GM19238 (cell line): ENCODE measurements around the gene WDR20.

Experiments used
- DNase-seq: peaks from one replicate; pipeline ENCODE4 v3.0.0; 2011; ENCODE audit warnings: low spot score; ENCODE audit not compliant: insufficient read length

Gene WDR20

DNA sequence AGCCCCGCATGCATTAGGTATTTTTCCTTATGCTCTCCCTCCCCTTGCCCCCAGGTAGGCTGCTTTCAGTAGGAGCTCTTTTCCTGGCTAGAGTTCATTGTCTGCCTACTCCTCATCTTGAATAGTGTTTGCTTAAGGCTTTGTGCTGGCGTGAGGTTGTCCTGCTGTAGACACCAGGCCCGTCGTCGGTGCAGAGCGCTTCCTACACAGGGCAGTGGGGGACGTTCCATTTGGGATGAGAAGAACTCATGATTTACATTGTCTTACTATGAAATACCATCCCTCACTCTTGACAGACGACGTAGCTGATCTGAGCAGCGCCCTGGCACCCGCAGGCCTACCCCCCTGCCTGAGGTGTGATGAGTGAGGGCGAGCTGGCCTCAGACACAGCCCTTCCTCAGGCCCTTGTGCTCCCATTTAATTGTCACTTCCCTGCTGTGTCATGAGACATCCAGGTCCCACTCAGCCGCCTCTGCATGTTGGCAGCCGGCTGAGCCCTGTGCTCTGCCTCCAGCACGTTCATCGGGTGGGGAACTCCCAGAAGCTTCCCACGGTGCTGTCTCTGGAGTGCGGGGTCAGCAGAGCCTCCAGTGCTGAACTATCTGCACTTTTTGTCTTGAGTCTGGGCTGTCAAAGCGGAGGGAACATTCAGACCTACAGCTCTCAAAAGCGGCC is 76.0 kb downstream of the WDR20 start:
- DNase-seq: no peak

DNA sequence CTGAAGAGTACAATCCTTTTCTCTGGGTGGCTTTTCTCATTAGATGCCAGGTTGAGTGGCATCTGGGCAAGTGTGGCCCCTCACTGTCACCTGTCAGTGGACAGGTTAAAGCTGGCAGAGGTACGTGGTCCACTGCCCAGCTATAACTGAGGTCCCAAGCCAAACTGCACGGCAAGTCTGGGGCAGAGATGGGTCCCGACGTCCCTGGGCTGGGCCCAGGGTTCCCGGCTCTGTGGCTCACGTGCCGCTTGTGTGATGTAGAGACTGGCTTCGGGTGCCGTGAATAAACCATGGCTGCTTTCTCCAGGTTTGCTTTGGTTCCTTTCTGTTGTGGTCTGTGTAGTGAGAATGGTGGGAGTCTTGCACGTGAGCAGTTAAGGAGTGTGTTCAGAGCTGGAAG is 77.7 kb downstream of the WDR20 start:
- no peak for DNase-seq

- DNase-seq: no peak
Observed at GRCh38 chr14:102217987-102218421, 78.3 kb downstream of the WDR20 start.

GRCh38 chr14:102218688-102219087 is 79.0 kb downstream of the WDR20 start:
- no peak for DNase-seq

DNA sequence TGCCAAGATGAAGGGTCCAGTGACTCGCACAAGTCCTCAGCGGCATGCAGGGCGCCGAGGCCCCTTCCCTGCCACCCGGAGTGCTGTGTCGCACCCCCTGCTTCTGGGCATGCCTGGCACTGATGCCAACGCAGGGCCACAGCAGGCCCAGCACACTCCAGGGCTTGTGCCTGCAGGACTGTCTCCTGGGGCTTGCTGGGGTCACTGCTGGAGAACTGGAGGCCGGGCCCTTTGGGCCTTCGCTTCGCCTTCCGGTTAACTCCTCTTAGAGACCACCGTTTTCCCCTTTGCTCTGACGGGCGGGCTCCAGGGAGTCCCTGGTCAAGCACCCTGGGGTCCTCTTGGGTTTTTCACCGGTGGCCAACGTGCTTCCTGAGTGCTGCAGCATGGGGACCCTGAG is 79.6 kb downstream of the WDR20 start:
- no peak for DNase-seq

- DNase-seq: peak; percentile 73
Observed at GRCh38 chr14:102220031-102220430, 80.3 kb downstream of the WDR20 start.

DNA sequence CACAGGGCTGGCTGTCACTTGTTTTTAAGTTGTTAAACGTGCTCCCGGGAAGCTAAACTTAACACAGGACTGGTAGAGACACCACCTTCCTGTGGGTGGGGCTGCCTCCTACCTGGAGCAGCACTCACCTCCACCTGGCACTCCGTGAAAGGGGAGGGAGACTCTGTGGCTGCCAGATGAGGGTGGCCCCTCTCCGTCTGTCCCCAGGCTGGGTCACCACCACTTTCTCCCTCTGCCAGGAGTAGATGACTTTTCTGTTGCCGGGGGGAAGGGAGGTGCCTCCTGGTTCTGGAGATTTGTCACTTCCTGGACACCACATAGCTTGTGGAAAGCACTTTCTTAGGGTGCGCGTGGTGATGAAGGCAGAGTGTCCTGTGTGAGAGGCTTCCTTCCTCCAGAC is 81.3 kb downstream of the WDR20 start:
- no peak for DNase-seq

DNA sequence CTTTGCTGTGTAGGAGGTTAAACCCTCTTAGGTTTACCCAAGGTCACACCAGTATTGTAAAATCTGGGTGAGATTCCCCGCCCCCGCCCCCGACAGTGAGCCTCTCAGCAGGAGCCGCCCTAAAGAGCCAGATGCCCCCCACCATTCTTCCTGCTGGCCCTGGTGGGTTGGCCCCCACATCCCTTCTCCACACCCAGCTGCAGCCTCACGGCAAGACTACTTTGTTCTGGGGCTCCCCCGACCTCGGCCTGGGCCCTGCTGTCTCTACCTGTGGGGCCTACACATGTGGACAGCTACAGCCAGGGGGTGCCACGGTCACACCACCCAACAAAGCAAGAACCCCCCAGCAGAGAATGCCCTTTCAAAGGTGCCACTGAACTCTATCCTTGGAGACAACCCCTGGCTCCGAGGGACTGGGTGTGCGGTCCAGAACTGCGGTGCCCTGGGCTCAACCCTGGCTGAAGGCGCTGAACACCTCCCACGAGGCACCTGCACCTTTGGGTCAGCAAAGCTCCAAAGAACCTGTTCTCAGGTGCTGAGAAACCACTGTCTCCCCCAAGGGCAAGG is 82.4 kb downstream of the WDR20 start:
- DNase-seq: no peak

DNA sequence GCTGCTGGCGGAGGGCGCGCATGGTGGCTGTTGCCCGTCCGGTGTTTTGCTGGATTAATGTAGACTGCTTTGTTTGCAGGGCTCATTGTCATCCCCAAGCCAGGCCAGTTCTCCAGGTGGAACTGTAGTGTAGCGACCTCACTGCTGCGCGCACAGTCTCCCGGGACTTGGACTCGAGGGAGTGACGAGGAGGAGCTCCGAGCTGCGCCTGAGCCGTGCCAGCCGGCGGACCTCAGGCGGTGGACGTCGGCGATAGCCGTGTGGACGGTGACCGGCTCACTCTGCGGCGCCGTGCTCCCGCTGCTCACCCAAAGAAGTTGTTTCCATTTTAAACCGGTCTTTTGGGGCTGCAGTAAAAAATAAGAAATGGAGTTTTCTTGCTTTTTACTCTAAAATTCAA is 83.1 kb downstream of the WDR20 start:
- DNase-seq: no peak

DNA sequence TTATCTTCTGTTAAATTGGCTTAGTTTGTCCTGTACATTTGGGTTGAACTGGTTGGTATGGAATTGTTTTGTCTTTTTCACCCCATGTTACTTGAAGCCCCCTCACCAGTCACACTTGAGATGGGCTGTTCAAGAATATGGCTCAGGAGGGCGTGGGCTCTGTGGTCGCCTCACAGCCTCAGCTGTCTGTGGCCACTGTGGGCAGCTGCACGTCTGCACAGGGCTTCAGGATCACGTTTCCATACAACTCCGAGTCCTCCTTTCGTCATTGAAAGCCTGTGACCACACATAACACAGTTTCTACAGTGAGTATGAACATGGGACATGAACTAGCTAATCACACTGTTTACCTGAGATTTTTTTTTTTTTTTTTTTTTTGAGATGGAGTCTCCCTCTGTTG is 84.0 kb downstream of the WDR20 start:
- no peak for DNase-seq

DNA sequence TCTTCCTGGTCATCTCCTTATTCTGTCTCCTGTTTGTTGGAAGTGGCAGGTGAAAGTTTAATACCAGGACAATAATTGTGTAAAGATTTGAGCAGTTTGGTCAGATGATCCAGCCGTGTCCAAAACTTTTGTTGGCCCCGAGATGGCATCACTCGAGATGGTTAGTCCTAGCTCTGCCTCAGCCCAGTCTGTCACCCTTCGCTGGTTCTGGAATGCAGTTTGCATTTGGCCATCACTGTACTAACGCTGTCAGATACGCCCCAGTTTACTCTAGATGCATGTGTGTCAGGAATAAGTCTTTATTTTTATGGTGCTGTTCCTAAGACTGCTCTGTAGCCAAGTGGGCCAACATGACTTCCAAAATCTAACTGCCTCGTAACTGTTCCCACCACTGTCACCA is 85.7 kb downstream of the WDR20 start:
- DNase-seq: no peak

DNA sequence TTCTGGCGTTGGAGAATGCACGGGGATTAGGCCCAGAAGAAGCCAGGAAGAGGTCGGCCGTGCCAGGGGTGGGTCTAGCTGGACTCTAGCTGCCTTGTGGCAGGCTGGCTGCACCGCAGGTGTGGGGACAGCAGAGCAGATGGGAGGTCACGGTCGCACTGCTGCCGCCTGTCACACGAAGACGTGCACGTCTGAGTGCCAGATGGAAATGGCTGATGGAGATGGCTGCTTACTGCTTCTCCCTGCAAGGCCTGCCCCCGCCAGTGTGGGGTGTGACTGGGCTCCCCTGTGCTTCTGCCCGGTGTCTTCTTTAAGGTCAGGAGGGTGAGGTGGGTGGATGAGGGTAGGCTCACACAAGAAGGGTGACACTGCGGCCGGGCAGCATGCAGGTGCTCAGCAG is 86.2 kb downstream of the WDR20 start:
- no peak for DNase-seq

DNA sequence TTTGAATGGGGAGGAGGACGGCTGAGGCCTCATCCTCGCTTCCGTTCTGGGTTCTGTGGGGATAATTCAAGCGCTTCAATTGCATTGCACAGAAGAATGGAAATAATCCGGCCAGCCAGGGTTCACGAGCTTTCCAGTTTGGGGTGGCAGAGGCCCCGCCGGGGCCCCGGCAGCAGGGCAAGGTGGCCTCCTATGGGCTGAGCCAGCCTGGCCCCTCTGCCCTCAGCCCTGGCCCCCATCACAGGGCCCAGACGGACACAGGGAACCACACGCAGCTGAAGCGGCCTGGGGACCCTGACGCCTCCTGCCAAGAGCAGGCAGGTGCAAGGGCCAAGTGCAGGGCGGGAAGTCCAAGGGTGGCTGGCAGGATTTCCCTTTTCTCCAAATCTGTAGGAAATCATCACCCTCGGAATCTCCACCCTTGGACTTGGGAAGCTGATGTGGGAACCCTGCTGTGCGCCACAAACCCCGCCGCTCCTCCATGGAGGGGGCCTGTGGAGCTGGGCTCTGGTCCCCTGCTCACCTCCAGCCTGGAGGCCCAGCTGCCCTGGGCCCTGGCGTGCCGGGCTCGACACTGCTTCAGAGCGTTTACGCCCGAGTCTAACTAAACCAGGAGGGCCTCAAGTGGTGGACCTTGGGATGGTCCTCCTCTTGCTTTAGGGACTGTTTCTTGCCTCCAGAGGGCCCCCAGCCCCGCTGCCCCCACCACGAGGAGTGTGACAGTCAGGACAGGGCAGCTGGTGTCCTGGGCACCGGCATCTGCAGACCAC is 86.8 kb downstream of the WDR20 start:
- DNase-seq: no peak

- no peak for DNase-seq
Observed at GRCh38 chr14:102227184-102227964, 87.7 kb downstream of the WDR20 start.

DNA sequence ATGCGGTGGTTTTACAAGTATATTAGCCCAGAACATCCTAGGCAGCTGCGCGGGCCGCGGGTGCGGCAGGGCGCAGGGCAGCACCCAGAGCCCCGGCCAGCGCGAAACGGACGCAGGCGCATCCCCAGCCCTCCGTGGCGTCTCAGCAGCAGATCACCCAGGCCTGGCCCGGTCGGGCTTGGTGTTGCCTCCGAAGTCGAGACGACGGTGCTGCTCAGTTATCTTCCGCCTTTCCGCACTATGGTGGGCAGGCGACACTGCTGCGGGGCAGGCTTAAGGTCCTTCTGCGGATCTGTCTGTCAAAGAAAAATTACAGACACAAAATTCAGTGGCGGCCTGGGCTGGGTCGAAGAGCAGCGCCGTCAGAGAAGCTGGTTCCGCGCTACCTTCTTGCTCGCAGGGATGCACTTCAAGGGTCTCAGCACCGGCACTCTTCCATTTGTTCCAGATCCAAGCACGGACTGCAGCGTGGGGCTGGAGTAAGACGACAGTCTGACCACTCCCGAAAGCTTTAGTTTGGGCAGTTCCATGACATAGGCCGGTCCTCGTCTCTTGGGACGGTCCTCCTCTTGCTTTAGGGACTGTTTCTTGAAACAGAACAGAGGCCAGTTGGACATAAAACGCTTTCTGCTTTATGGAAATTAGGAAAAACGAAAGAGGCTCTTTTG is 89.5 kb downstream of the WDR20 start:
- DNase-seq: no peak

GRCh38 chr14:102229739-102230092 is 90.0 kb downstream of the WDR20 start:
- DNase-seq: no peak

DNA sequence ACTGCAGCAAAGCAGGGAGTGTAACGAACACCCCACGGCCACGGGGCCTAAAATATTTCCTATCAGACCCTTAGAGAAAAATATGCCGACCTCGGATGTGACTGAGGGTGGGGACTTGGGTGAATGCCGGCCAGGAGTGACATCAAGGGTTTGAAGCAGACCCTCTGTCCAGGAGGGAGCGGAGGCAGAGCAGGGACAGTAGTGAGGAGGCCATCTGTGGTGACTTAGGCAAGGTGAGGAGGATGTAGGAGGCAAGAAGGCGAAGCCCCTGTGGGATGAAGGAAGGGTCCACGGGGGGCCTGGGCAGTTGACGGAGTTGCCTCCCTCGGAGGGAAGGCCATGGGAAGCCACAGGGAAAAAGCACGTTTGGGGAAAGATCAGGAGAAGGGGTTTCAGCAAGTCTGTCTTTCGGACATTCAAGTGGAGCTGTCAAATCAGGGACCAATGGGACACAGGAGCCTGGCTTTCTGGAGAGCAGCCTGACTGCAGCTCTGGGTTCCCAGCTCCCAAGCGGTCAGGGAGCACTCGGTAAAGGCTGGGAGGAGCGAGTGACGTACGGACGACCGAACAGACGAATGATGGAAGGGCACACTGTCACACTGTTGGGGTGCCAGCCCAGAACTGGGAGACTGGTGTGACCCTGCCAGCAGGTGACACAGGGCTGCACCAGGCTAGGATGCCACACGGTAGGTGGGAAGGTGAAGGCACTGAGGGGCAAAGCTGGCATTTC is 90.9 kb downstream of the WDR20 start:
- no peak for DNase-seq

DNA sequence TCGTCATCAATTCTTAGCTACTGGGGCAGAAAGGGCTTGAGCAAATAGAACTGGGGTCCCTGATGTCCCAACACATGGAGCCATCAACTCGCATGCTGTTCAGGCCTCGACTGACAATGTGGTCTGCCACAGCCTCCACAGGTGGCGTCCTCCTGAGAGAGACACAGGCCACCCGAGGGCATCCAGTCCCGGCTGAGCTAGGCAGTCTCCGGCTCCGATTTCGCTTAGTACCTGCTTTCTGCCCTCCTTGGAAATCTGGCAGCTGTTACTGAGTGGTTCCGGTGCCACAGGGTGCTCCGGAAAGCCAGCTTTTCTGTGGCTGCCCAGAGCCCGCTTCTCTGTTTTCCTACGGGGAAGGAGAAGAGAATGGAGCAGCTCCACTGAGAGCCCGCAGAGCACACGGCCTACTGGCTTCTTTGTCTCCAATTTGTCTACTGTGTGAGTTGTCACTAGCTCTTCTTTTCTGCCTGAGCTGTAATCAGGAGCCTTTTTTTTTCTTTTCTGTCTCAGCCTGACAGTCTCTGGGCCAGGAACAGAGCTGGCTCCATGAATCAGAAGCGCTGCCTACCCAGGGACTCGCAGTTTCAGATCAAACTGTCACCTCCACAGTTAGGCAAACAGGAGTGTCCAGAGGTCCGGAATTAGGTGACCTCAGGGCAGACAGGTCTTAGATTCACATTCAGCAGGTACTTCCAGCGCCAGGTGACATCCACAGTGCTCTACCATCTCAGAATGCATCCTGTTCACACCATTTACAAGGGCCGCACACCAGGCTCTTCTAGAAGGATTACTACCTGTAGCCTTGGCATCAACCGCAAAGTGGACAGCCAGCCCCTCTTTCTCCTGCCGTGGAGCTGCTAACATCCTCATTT is 92.0 kb downstream of the WDR20 start:
- DNase-seq: no peak

GRCh38 chr14:102232348-102232625 is 92.6 kb downstream of the WDR20 start:
- no peak for DNase-seq

DNA sequence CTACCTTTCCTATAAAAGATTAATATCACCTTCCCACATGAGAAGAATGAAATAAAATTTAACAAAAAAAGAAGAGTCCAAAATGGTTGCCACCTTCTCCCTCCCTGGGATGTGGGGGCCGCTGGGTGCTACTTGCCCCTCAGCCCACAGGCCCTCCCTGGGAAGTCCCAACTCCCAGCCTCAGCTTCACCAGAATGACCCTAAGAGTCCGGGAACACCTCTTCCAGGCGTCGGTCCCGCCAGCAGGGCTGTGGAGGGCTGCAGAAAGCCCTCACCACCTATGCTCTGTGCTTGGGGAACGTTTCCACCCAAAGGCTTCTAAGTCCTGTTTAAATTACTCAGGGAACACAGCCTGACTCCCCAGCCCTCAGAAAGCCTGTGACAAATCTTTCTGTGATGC is 93.4 kb downstream of the WDR20 start:
- no peak for DNase-seq
